ENCODE data around the gene CABP7.

DNA sequence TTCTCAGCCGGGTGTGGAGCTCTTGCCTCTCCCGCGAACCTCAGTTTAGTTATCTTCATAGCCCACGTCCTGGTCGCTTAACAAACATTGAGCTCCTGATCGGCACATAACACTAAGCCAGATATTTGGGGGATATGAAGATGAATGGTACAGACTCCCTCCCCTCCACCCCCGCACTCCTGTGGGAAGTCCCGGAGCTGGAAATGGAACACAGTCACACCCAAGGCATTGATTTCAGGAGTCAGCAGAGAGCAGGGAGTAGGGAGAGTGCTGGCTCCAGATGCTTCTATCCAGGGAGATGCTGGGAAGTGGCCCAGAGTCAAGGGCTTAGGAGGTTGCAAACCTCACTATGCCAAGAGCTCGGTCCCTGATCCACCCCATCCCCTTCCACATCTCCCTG is 26.1 kb upstream of the CABP7 start:
- TF ChIP-seq, protein P1, sequence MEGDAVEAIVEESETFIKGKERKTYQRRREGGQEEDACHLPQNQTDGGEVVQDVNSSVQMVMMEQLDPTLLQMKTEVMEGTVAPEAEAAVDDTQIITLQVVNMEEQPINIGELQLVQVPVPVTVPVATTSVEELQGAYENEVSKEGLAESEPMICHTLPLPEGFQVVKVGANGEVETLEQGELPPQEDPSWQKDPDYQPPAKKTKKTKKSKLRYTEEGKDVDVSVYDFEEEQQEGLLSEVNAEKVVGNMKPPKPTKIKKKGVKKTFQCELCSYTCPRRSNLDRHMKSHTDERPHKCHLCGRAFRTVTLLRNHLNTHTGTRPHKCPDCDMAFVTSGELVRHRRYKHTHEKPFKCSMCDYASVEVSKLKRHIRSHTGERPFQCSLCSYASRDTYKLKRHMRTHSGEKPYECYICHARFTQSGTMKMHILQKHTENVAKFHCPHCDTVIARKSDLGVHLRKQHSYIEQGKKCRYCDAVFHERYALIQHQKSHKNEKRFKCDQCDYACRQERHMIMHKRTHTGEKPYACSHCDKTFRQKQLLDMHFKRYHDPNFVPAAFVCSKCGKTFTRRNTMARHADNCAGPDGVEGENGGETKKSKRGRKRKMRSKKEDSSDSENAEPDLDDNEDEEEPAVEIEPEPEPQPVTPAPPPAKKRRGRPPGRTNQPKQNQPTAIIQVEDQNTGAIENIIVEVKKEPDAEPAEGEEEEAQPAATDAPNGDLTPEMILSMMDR (IDR thresholded peaks at IDR 0.05) = no peak
- no peak for TF ChIP-seq POLR2A (IDR thresholded peaks at IDR 0.05)
